Effector memory CD4-positive, alpha-beta T cell (primary cell): ENCODE measurements around the gene TTBK1.

Source experiments
- DNase-seq, 3 donors: peaks; one replicate each; pipeline ENCODE4 v3.0.0-alpha.2; 2020
- H3K27ac ChIP-seq: 2 replicates; pipeline ENCODE4 v1.7.0; 2013; ENCODE audit warnings: mild to moderate bottlenecking, low read length, moderate library complexity; ENCODE audit not compliant: insufficient read depth, poor library complexity, severe bottlenecking
- H3K27me3 ChIP-seq: replicated peaks from 2 replicates; pipeline ENCODE4 v1.7.0; 2013; ENCODE audit warnings: mild to moderate bottlenecking, low read length; ENCODE audit not compliant: insufficient read depth, control insufficient read depth, poor library complexity, severe bottlenecking
- H3K36me3 ChIP-seq: 2 replicates; pipeline ENCODE4 v1.7.0; 2013; ENCODE audit warnings: mild to moderate bottlenecking, low read length, moderate library complexity; ENCODE audit not compliant: control insufficient read depth, insufficient read depth
- H3K4me1 ChIP-seq: 2 replicates; pipeline ENCODE4 v1.7.0; 2013; ENCODE audit warnings: low read length, mild to moderate bottlenecking; ENCODE audit not compliant: control insufficient read depth, insufficient read depth, poor library complexity, severe bottlenecking
- H3K4me3 ChIP-seq: 2 replicates; pipeline ENCODE4 v1.7.0; 2013; ENCODE audit warnings: low read length, low read depth, mild to moderate bottlenecking; ENCODE audit not compliant: insufficient read depth, poor library complexity, severe bottlenecking
- H3K9me3 ChIP-seq: 2 replicates; pipeline ENCODE4 v1.7.0; 2013; ENCODE audit warnings: mild to moderate bottlenecking, low read length, moderate library complexity; ENCODE audit not compliant: control insufficient read depth

TTBK1 gene

GRCh38 chr6:43294536-43294935, 51.3 kb downstream of the TTBK1 start:
- H3K36me3 ChIP-seq: no peaks in the 10 kb centered on the region
- DNase-seq: no peak
- no peaks in the 10 kb centered on the region for H3K9me3 ChIP-seq
- H3K27ac ChIP-seq: no peak overlapping the region
- H3K27me3 ChIP-seq: no peaks in the 10 kb centered on the region
- H3K4me3 ChIP-seq: no peak overlapping the region
- no peaks in the 10 kb centered on the region for H3K4me1 ChIP-seq

- Histone ChIP-seq H3K4me3 (no peak overlapping the region), H3K9me3 (no peaks in the 10 kb centered on the region), H3K27ac (no peak overlapping the region), H3K36me3 (no peaks in the 10 kb centered on the region), H3K4me1 (no peaks in the 10 kb centered on the region), H3K27me3 (no peaks in the 10 kb centered on the region)
- DNase-seq: no peak
Measured at GRCh38 chr6:43295456-43295855, 52.2 kb downstream of the TTBK1 start.

- Histone ChIP-seq H3K27me3 (no peaks in the 10 kb centered on the region), H3K9me3 (no peaks in the 10 kb centered on the region), H3K27ac (no peak overlapping the region), H3K4me1 (no peaks in the 10 kb centered on the region), H3K4me3 (no peak overlapping the region), H3K36me3 (no peaks in the 10 kb centered on the region)
- no peak for DNase-seq
Measured at GRCh38 chr6:43296780-43297497, 53.7 kb downstream of the TTBK1 start.

GRCh38 chr6:43297644-43298564, 54.6 kb downstream of the TTBK1 start, which contains the start of gene SLC22A7:
SLC22A7 (plus strand) TSS chr6:43298260; CDS start chr6:43298359, 99 bp downstream.
- Histone ChIP-seq H3K36me3 (no peaks in the 10 kb centered on the region), H3K27me3 (no peaks in the 10 kb centered on the region), H3K9me3 (no peaks in the 10 kb centered on the region), H3K27ac (no peak within 1 kb of the TSS), H3K4me1 (no peaks in the 10 kb centered on the region), H3K4me3 (no peak within 1 kb of the TSS)
- no peak for DNase-seq

GRCh38 chr6:43298565-43299337, 55.5 kb downstream of the TTBK1 start:
- H3K36me3 ChIP-seq: no peaks in the 10 kb centered on the region
- H3K4me1 ChIP-seq: no peaks in the 10 kb centered on the region
- no peak overlapping the region for H3K4me3 ChIP-seq
- no peaks in the 10 kb centered on the region for H3K9me3 ChIP-seq
- no peaks in the 10 kb centered on the region for H3K27me3 ChIP-seq
- no peak for DNase-seq
- no peak overlapping the region for H3K27ac ChIP-seq

GRCh38 chr6:43299338-43300293, 56.3 kb downstream of the TTBK1 start:
- H3K27ac ChIP-seq: no peak overlapping the region
- H3K4me3 ChIP-seq: no peak overlapping the region
- H3K4me1 ChIP-seq: no peaks in the 10 kb centered on the region
- DNase-seq: no peak
- H3K27me3 ChIP-seq: no peaks in the 10 kb centered on the region
- no peaks in the 10 kb centered on the region for H3K9me3 ChIP-seq
- no peaks in the 10 kb centered on the region for H3K36me3 ChIP-seq

GRCh38 chr6:43301081-43301870, 58.0 kb downstream of the TTBK1 start:
- Histone ChIP-seq H3K9me3 (no peaks in the 10 kb centered on the region), H3K4me3 (no peak overlapping the region), H3K27me3 (no peaks in the 10 kb centered on the region), H3K36me3 (no peaks in the 10 kb centered on the region), H3K4me1 (no peaks in the 10 kb centered on the region), H3K27ac (no peak overlapping the region)
- DNase-seq: no peak

- Histone ChIP-seq H3K27me3 (no peaks in the 10 kb centered on the region), H3K36me3 (no peaks in the 10 kb centered on the region), H3K4me3 (no peak overlapping the region), H3K4me1 (no peaks in the 10 kb centered on the region), H3K9me3 (no peaks in the 10 kb centered on the region), H3K27ac (no peak overlapping the region)
- DNase-seq: no peak
Measured at GRCh38 chr6:43302126-43302525, 58.8 kb downstream of the TTBK1 start.
